RCC 7860 (cell line): ENCODE results near the gene HOATZ.

Source experiments
- DNase-seq: peaks from one replicate; pipeline ENCODE4 v3.0.0-alpha.2; 2015; ENCODE audit warnings: low spot score
- FAIRE-seq: peaks from 2 replicates; lab custom pipeline; 2012; peaks lifted over from hg19 to GRCh38; lab: Jason Lieb, UNC

HOATZ gene

GRCh38 chr11:111542606-111543275 lies 28.2 kb downstream of the HOATZ start:
- no peak for DNase-seq
- FAIRE-seq = no peak

DNA sequence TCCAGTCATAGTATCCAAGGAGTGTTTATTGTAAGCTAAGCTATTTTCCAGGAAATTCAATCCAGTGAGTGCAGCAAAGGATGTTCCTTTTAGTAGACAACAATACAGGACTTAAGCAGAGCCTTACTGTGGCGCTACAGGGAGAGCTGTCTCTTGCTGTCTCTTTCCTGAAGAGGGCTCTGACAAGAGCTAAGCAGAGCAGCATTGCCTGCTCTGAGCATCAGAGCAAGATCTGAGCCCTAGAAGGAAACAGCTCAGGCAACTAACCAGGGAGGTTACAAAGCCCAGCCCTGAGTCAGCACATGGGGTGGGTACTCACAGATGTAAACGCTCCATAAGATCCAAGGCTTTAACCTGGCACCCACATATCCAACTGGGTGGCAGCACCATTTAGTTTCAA lies 33.9 kb downstream of the HOATZ start:
- no peak for DNase-seq
- no peak for FAIRE-seq

DNA sequence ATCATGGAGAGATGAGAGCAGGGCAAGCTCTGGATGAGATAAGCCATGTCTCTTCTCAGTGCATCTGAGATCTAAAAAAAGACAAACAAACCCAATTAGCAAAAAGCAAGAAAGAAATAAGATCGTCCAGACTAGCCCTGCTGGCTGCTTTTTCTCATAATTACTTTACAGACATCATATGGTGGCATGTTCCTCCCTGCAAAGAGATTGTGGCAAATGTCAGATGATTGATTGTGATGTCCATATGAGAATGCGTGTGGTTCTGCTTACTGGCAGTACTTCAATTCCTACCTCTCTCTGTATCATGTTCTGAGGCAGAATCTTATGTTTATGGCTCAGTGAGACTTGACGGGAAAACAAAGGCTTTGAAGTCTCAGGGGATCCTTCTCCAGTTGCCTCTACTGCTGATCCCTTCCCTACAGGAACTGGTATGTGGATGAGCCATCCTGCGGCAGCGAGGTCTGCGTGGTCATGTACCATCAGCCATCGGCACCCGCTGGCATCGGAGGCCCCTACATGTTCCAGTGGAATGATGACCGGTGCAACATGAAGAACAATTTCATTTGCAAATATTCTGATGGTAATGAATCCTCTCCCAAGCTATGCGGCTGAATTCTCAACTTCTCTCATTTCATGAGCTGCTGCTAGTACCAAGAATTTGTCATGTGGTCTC lies 34.8 kb downstream of the HOATZ start:
- DNase-seq (no peak), FAIRE-seq (no peak)

- FAIRE-seq (no peak), DNase-seq (no peak)
These were observed 35.3 kb downstream of the HOATZ start for GRCh38 chr11:111549869-111550203.

- FAIRE-seq (no peak), DNase-seq (no peak)
These were observed 35.7 kb downstream of the HOATZ start for GRCh38 chr11:111550258-111550657.

GRCh38 chr11:111554532-111554931 lies 40.0 kb downstream of the HOATZ start:
- DNase-seq (no peak), FAIRE-seq (no peak)

GRCh38 chr11:111555255-111555654 lies 40.7 kb downstream of the HOATZ start:
- DNase-seq (no peak), FAIRE-seq (no peak)

GRCh38 chr11:111557425-111558111 lies 43.0 kb downstream of the HOATZ start:
- DNase-seq (peak; percentile 93), FAIRE-seq (peak; percentile 90)

GRCh38 chr11:111559800-111560464 lies 45.4 kb downstream of the HOATZ start:
- no peak for FAIRE-seq
- no peak for DNase-seq

GRCh38 chr11:111560800-111561199 lies 46.2 kb downstream of the HOATZ start:
- FAIRE-seq (no peak), DNase-seq (no peak)

GRCh38 chr11:111561306-111561705 lies 46.7 kb downstream of the HOATZ start:
- no peak for DNase-seq
- FAIRE-seq = no peak

GRCh38 chr11:111561791-111562325 lies 47.3 kb downstream of the HOATZ start:
- no peak for FAIRE-seq
- DNase-seq = peak; percentile 68

DNA sequence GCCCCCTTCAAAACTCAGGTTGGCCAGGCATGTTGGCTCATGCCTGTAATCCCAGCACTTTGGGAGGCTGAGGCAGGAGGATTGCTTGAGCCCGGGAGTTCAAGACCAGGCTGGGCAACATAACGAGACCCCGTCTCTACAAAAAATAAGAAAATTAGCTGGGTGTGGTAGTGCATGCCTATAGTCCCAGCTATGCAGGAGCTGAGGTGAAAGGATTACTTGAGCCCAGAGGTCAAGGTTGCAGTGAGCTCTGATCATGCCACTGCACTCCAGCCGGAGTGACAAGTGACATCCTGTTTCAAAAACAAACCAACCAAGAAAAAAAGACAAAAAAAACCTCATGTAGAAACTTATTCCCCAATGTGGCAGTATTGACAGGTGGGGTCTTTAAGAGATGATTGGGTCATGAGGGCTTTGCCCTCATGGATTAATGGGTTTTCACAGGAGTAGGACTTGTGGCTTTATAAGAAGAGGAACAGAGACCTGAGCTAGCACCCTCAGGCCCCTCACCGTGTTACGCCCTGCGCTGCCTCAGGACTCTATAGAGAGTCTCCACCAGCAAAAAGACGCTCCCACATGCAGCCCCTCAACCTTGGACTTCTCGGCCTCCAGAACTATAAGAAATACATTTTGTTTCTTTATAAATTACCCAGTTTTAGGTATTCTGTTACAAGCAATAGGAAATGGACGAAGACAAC lies 48.3 kb downstream of the HOATZ start:
- no peak for FAIRE-seq
- DNase-seq = no peak

DNA sequence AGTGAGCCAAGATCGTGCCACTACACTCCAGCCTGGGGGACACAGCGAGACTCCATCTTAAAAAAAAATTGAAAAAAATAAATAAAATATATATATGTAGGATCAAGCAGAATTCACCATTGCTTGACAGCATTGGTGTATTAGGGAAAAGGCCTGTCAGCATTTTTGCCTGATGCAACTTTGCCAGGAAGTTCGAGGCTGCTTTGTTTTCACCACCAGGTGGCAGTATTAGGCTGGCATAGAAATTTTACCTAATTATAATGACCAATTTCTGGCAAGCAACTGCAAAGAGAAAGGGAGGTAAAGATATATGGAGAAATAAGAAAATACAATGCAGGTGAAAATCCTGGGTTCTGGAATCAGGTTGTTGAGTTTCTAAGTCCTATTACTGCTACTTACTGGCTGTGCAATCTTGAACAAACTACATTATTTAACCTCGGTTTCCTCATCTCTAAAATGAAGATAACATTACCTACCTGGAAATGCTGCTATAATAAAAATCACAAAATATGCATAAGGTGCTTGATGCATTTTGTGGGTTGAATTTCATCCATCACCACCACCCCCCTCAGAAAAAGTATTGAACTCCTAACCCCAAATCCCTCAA lies 50.6 kb downstream of the HOATZ start:
- DNase-seq = peak; percentile 37

DNA sequence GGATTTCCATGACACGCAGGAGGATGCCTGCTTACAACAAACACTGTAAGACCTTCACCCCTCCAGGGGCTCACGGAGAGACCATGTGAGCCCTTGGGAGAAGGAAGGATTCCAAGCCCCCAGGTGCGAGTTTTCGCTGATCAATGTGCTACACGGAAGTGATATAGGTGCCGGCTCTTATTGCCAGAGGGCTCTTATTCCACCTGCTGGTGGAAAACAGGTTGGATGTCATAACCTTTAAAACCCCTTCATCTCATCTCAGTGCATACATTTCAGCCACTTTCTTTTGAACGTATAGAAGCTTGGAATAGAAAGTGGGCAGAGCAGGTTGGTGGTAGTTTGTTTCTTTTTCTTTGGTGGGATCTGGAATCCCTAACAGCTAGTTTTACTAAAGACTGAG lies 51.7 kb downstream of the HOATZ start:
- DNase-seq (no peak), FAIRE-seq (no peak)

More for the DNA sequence above, 50.6 kb downstream of the HOATZ start:
- peak; percentile 57 for FAIRE-seq

GRCh38 chr11:111569476-111569875 lies 54.9 kb downstream of the HOATZ start:
- no peak for DNase-seq
- FAIRE-seq = no peak

GRCh38 chr11:111570796-111571195 lies 56.2 kb downstream of the HOATZ start:
- FAIRE-seq (no peak), DNase-seq (no peak)

GRCh38 chr11:111571829-111572501 lies 57.4 kb downstream of the HOATZ start:
- FAIRE-seq (no peak), DNase-seq (peak; percentile 39)

GRCh38 chr11:111572581-111572980 lies 58.0 kb downstream of the HOATZ start:
- DNase-seq (no peak), FAIRE-seq (no peak)

GRCh38 chr11:111573821-111574249 lies 59.3 kb downstream of the HOATZ start:
- no peak for FAIRE-seq
- DNase-seq = no peak
